22Rv1 (cell line): ENCODE measurements around the gene PKNOX1.
"Not testable (repeated sequence)": the region's sequence is repeated elsewhere in the genome, so short reads cannot be mapped to it uniquely, and the experiment has no call there.

Experiments
- H3K27ac ChIP-seq: fragments of 450-650 bp; 2 replicates; pipeline ENCODE4 v1.5.1; 2017
- ZFX ChIP-seq: fragments of 450-650 bp; IDR thresholded peaks from 2 replicates; pipeline ENCODE4 v1.6.1; 2017; ENCODE audit warnings: antibody characterized with exemption, borderline replicate concordance
- TF ChIP-seq, protein P1 (sequence below): fragments of 450-650 bp; IDR thresholded peaks from 2 replicates; pipeline ENCODE4 v1.5.1; 2017; ENCODE audit warnings: mild to moderate bottlenecking

PKNOX1 gene

DNA sequence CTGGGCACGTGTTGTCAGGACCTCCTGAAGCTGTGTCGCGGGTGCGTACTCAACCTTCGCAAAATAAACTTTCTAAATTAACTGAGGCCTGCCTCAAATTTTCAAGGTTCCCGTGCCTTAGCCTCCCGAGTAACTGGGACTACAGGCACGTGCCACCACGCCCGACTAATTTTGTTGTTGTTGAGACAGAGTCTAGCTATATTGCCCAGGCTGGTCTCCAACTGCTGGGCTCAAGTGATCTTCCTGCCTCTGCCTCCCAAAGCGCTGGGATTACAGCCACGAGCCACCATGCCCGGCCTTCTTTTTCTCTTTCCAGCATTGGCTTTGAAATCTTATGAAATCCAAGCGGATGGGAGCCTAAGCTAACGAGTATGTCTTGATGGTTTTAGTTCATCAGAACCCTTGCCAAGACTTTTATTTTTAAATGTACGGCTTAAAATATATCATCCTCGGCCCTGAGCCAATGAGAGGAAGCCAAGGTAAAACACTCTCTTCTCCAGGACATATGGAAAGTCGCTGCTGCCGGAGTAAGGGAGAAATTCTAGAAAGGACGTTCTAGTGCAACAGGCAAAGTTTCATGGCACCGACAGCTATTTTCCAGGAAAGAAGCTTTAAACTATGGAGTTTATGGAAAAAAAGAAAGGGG is 36.3 kb upstream of the PKNOX1 start:
- H3K27ac ChIP-seq, result no peak overlapping the region

GRCh38 chr21:42938606-42938995 is 35.8 kb upstream of the PKNOX1 start:
- not testable (repeated sequence) for H3K27ac ChIP-seq

More for the DNA sequence above, 36.3 kb upstream of the PKNOX1 start:
- TF ChIP-seq ZFX, result no peak
- TF ChIP-seq, protein P1, sequence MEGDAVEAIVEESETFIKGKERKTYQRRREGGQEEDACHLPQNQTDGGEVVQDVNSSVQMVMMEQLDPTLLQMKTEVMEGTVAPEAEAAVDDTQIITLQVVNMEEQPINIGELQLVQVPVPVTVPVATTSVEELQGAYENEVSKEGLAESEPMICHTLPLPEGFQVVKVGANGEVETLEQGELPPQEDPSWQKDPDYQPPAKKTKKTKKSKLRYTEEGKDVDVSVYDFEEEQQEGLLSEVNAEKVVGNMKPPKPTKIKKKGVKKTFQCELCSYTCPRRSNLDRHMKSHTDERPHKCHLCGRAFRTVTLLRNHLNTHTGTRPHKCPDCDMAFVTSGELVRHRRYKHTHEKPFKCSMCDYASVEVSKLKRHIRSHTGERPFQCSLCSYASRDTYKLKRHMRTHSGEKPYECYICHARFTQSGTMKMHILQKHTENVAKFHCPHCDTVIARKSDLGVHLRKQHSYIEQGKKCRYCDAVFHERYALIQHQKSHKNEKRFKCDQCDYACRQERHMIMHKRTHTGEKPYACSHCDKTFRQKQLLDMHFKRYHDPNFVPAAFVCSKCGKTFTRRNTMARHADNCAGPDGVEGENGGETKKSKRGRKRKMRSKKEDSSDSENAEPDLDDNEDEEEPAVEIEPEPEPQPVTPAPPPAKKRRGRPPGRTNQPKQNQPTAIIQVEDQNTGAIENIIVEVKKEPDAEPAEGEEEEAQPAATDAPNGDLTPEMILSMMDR, result no peak

GRCh38 chr21:42939582-42940413 is 34.6 kb upstream of the PKNOX1 start:
- no peak overlapping the region for H3K27ac ChIP-seq
- TF ChIP-seq, protein P1, result no peak
- no peak for TF ChIP-seq ZFX

DNA sequence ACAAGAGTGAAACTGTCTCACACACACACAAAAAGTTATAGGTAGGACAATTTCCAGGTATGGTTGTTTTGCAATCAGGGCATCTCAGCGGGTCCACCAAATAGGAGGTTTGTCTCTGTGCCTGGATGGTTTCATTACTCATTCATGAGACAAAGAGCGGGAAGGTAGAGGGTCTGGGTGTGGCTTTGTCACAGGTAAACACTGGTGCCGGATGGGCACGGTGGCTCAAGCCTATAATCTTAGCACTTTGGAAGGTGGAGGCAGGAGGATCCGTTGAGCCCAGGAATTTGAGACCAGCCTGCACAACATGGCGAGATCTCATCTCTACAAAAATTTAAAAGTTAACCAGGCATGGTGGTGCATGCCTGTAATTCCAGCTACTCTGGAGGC is 32.7 kb upstream of the PKNOX1 start:
- TF ChIP-seq, protein P1, result no peak
- TF ChIP-seq ZFX, result no peak
- no peak overlapping the region for H3K27ac ChIP-seq

GRCh38 chr21:42942244-42942643 is 32.1 kb upstream of the PKNOX1 start:
- no peak overlapping the region for H3K27ac ChIP-seq
- TF ChIP-seq, protein P1, result no peak
- no peak for TF ChIP-seq ZFX

DNA sequence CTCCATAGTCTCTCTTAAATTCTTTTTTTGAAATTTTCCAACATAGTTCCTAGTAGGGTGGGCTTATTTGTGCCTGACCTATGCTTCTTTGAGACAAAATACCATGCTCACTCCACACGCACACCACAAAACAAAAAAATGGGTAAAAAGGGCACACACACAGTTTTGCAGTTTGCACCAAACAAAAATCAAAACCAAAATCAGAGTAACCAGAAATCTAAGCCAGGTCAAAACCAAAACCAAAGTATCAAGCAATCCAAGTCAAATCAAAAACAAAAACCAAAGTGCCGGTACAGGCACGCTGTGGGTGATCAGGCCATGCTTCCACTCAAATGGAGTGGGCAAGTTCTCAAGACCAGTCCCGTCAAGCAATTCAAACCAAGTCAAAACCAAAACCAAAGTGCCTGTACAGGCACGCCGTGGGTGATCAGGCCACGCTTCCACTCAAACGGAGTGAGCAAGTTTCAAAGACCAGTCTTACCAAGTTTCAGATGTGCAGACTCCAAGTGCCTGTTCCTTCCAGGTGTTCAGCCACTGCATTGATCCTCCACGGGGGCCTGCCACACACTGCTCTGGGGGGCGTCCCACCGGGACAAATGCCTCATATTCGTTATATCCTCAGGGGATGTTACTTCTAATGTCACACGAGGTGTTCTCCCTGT is 25.1 kb upstream of the PKNOX1 start:
- not testable (repeated sequence) for H3K27ac ChIP-seq

GRCh38 chr21:42951193-42951592 is 23.2 kb upstream of the PKNOX1 start:
- not testable (repeated sequence) for H3K27ac ChIP-seq

DNA sequence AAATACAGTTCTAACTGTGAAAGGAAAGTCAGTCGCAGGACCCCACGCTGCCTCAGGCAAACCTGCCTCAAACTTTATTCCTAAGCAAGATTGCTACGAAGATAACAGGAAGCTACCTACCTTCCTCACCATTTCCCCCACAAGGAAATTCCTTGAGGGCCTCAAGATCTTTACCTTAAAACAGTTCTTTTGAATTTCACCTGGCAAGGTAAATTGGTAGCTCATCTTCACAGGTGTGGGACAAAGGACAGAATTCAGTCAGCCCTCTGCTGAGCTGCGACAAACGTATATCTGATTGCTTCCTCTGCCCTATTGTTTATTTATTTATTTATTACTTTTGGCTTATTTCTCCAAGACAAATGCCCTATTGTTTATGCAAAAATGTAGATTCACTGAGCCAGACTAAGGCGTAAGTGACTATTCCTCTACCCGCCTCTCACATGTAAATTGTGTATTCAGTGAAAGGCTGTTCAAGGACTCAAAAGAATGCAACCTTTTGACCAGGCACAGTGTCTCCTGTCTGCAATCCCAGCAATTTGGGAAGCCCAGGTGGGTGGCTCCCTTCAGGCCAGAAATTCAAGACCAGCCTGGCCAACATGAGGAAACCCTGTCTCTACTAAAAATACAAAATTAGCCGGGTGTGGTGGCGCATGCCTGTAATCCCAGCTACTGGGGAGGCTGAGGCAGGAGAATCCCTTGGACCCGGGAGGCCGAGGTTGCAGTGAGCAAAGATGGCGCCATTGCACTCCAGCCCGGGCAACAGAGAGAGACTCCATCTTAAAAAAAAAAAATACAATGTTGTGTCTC is 17.3 kb upstream of the PKNOX1 start:
- H3K27ac ChIP-seq, result peak overlapping the region; percentile 92

DNA sequence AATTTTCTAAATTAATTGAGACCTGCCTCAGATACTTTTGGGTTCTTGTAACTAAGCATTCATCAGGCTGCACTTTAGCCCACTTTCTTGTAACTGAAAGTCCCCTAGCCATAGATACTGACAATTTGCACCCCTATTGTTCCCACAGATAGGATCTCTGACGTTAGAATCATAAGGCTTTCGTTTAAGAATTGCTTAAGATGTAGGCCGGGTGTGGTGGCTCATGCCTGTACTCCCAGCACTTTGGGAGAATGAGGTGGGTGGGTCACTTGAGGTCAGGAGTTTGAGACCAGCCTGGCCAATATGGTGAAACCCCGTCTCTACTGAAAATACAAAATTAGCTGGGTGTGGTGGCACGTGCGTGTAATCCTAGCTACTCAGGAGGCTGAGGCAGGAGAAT is 16.2 kb upstream of the PKNOX1 start:
- not testable (repeated sequence) for H3K27ac ChIP-seq

More for the DNA sequence above, 17.3 kb upstream of the PKNOX1 start:
- no peak for TF ChIP-seq ZFX
- TF ChIP-seq, protein P1, result no peak
